Inflammatory macrophage (primary cell): ENCODE data around the gene TBL1X.
A peak's percentile ranks its signal among the peaks of the same experiment; 100 is the strongest.
"Not testable (repeated sequence)": the region's sequence is repeated elsewhere in the genome, so short reads cannot be mapped to it uniquely, and the experiment has no call there.

Experiments used
- DNase-seq, 2 donors: peaks; one replicate each; pipeline ENCODE4 v3.0.0-alpha.2; 2020 to 2022

Gene TBL1X

DNA sequence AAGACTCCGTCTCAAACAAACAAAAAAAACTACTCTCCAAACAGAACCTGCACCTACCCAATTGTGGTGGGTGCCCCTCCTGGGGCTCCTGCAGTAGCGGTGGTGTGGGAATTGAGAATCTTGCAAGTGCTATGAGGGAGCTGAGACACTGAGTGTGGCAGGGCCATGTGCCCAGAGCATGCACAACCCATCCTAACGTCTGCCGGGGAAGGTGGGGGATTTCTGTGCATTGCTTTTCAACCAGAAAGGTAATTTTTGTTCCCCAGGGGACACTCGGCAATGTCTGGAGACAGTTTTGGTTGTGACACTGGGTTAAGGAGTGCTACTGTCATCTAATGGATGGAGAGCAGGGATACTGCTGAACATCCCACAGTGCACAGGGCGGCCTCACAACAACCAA, 35.7 kb downstream of the TBL1X start:
- no peak for DNase-seq

DNA sequence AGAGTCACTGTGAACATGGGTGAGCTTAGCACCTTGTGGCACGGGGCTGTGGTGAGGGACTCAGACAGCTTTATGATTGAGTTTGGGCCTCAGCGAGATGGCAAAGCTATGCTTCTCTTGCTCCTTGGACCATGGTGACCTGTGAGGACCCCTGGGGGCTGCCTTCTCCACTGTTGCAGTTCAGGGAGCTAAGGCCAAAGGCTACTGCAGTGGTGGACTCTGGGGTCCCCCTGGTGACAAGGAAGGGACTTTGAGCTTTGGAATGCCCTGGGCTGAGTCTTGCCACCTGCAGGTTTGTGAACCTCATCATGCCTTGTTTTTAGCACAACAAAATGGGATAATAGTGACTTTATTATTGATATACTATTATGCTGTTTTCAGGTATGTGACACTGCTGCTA, 36.5 kb downstream of the TBL1X start:
- no peak for DNase-seq

- DNase-seq = no peak
These were observed 38.4 kb downstream of the TBL1X start for GRCh38 chrX:9503261-9503660.

- no peak for DNase-seq
These were observed 45.5 kb downstream of the TBL1X start for GRCh38 chrX:9510366-9510765.

GRCh38 chrX:9510980-9511379, 46.1 kb downstream of the TBL1X start:
- no peak for DNase-seq

DNA sequence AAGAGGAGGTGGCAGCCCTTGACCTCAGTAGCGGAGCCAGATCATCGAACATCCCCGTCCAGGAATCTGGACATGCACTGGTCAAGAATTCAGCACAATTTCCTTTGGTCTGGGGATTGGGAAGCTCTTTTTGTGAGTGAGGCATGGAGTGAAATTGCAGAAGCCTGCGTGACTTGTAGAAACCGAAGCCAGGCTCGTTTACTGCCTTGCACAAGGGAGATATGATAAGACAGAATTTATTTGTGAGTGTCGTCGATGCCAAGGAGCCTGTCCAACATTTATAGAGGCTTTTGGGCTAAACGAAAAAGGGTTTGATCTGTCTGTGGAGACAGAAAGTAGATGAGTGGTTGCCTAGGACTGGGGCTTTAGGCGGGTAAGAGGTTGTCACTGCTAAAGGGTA, 50.6 kb downstream of the TBL1X start:
- DNase-seq = no peak

GRCh38 chrX:9515973-9516538, 51.2 kb downstream of the TBL1X start:
- DNase-seq = no peak

- no peak for DNase-seq
These were observed 51.8 kb downstream of the TBL1X start for GRCh38 chrX:9516635-9517034.

- DNase-seq = no peak
These were observed 53.2 kb downstream of the TBL1X start for GRCh38 chrX:9518051-9518450.

DNA sequence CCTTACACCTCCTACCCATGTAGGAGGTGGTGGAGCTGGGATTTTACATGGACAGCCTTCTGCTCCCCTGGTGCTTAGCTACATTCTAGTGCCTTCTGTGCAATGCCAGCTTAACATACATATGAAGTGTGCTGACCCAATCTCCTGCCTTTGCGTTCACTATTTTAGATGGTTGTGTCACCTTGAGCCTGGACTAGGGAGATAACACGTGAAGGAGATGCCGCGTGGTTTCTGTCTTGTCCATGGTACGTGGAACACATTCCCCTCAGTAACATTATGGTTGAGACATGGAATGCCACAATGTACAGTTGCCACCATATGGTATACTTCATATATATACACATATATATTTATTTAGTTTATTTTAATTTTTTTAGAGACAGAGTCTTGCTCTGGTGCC, 54.0 kb downstream of the TBL1X start:
- no peak for DNase-seq

- no peak for DNase-seq
These were observed 54.8 kb downstream of the TBL1X start for GRCh38 chrX:9519546-9520216.

DNA sequence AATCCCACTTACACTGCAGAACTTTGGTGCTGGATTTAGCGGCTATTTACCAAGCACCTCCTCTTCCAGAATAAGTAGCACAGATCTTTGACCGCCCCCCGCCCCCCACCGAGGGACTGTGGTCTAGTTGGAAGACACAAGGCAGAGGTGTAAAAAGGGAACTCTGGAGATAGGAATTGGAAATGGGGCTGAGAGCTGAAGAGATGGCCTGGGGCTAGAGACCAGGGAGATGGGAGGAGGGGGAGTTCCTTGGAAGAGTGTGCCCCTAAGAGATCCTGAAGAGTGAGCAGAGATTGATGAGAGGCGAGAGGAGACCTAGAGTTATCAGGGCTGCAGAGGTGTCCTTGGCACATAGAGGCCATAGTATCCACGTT, 55.3 kb downstream of the TBL1X start:
- no peak for DNase-seq

- DNase-seq = no peak
These were observed 57.7 kb downstream of the TBL1X start for GRCh38 chrX:9522378-9523155.

DNA sequence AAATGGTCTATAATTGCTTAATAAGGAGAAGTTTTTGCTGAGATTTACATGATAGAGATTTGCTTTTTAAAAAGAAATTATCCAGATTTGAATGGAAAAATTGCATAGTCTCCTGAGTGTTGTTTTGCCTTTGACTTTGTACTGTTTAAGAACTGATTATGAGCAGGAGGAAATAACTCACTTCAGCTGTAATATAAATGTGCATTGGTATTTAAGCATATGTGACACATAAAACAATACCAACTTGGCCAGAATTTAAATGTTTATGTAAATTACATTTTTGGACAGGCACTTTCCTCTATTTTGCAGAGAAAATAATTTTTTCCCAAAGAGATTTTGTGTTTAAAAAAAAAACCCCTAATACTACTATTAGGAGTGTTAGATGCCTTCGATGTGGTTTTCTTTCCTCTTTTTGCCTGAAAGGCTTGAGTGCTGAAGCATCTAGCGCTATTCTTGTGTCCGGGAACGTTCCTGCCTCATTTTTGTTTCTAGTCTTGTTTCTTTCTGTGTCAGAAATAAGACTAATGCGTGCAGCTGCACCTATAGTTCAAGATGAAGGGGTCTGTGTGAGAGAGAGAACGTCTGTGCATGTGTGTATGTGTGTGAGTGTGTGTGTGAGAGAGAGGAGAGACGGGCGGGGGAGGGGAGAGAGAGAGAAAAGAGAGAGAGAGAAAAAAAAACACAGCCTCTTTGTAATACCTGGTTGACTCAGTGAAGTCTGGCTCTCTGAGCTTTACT, 60.8 kb downstream of the TBL1X start:
- DNase-seq = no peak

GRCh38 chrX:9526965-9527364, 62.1 kb downstream of the TBL1X start:
- no peak for DNase-seq

GRCh38 chrX:9528498-9528897, 63.6 kb downstream of the TBL1X start:
- DNase-seq = no peak

- no peak for DNase-seq
These were observed 64.4 kb downstream of the TBL1X start for GRCh38 chrX:9529223-9529622.

DNA sequence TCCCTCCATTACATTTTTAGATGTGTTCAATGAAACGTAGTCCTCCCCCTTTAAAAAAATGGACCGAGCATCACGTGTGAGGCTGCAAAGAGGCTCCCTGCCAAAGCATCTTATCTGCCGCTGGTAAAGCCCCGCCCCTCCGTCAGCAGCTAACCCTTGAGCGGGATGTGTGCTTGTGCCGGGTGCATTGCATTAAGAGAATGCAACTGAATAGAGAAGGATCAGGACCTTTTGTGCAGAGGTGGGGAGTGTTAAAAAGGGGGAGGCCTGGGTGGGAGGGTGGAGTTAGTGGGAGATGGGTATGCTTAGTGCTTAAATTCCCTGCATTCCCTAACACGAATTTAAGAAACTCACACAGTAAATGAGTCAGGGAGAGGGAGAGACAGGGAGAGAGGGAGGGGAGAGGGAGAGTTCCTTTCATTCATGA, 66.0 kb downstream of the TBL1X start:
- peak; percentile 2 to 5 for DNase-seq

GRCh38 chrX:9532349-9532748, 67.5 kb downstream of the TBL1X start:
- DNase-seq = no peak

DNA sequence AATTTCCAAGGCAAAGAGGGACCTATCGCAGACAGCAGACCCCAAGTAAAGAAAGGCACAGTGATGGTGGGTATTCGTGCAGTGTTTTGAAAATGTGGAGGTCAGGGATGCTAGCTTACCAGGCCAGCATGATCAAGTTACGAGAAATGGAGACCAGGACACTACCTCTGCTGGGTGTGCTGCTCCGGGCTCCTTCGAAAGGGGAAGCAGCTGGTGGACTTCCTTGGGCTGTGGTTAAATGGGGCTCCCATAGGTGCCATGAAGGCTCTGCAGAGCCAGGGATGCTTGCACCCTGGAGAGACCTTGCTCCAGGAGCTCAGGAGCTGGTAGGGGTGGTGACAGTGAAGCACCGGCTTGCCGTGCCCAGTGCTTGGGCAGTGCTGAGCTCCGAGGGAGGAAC, 68.8 kb downstream of the TBL1X start:
- DNase-seq = no peak

DNA sequence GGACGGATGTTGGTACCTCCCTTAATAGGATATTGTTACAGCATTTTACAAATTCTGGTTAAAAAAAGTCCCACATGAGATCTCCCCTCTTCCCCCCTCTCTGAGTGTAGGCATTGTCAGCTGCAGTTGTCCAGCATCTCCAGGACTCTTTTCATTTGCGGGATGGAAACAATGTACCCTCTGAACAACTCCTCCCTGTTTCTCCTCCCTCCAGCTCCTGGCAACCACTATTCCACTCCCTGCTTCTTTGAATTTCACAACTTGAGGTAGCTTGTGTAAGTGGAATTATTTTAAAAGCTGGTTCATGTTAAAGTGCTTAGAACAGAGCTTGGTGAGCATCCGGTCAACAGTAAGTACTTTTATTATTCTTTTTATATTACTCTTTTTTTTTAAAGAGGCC, 69.8 kb downstream of the TBL1X start:
- DNase-seq = no peak

DNA sequence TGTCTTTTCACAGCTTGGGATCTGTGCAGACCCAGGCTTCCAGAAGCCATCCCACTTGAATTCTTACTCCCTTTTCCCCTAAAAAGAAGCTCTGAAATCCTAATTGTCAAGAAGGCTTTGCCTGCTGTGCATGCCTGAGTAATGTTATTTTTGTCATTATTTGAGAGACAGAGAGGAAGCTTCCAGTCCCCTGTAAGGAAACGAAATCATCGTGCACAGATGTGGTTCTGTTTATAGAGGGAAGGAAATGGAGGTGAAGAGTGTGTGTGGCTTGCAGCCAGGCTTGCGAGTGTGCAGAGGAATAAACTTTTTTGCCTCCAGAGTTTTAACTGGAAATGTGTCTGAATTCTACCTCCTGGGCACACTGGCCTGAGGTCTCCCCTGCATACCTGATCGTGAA, 70.2 kb downstream of the TBL1X start:
- DNase-seq = no peak

DNA sequence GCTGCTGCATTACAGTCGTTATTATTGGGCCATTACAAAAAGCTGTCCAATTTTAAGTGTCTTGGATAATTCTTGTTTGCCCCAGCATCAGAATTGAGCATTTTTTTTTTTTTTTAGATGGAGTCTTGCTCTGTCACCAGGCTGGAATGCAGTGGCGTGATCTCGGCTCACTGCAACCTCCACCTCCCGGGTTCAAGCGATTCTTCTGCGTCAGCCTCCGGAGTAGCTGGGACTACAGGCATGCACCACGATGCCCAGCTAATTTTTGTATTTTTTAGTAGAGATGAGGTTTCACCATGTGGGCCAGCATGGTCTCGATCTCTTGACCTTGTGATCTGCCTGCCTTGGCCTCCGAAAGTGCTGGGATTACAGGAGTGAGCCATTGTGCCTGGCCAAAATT, 71.3 kb downstream of the TBL1X start:
- not testable (repeated sequence) for DNase-seq
